Central memory CD8-positive, alpha-beta T cell (primary cell): ENCODE measurements around the gene ARL15.

Source experiments
- ATAC-seq: fragments of 150-1000 bp; cut with Tn5 transposase; replicated peaks from 2 replicates; pipeline ENCODE4 v1.10.0; 2022; ENCODE audit warnings: mild to moderate bottlenecking, moderate FRiP score, moderate number of reproducible peaks; ENCODE audit not compliant: poor library complexity, severe bottlenecking; ENCODE audit errors: extremely low read depth
- DNase-seq, 2 donors: peaks; one replicate each; pipeline ENCODE4 v3.0.0; 2021; ENCODE audit warnings: low spot score in 2 of 2
- H3K27ac Mint-ChIP-seq: one replicate; pipeline ENCODE4 v1.8.0; 2022; ENCODE audit warnings: low read depth, mild to moderate bottlenecking, moderate library complexity, mixed read lengths
- H3K27me3 Mint-ChIP-seq: one replicate; pipeline ENCODE4 v1.8.0; 2022; ENCODE audit warnings: mixed read lengths
- H3K36me3 Mint-ChIP-seq: one replicate; pipeline ENCODE4 v1.8.0; 2022; ENCODE audit warnings: mild to moderate bottlenecking, moderate library complexity, mixed read lengths; ENCODE audit not compliant: insufficient read depth
- H3K4me1 Mint-ChIP-seq: one replicate; pipeline ENCODE4 v1.8.0; 2022; ENCODE audit warnings: mixed read lengths
- H3K4me3 Mint-ChIP-seq: one replicate; pipeline ENCODE4 v1.8.0; 2022; ENCODE audit warnings: mild to moderate bottlenecking, moderate library complexity, mixed read lengths
- H3K9me3 Mint-ChIP-seq: one replicate; pipeline ENCODE4 v1.8.0; 2022; ENCODE audit warnings: mixed read lengths

ARL15 gene

DNA sequence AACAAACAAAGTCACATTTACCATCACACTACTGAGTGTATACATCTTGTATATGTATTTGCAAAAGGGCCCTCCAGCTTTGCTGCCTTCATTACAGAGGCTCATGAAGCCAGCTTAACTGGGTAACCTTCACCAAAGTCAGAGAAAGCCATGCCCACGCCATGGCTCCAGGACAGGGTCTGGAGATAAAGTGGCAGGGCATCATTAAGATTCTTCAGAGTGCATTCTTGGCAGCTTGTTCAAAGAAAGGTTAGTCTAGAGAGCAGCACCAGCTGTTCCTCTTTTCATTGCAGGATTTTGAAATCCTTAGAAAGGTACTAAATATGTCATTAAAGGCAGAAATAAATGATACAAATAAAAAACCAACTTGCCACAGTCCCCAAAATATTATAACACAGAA lies 416.7 kb downstream of the ARL15 start:
- no peak overlapping the region for H3K27ac Mint-ChIP-seq
- no peaks in the 10 kb centered on the region for H3K27me3 Mint-ChIP-seq
- H3K4me3 Mint-ChIP-seq, result no peak overlapping the region
- ATAC-seq (no peak), DNase-seq (no peak)
- H3K4me1 Mint-ChIP-seq, result no peaks in the 10 kb centered on the region
- peaks cover 2% of the 10 kb centered on the region for H3K36me3 Mint-ChIP-seq
- H3K9me3 Mint-ChIP-seq, result no peaks in the 10 kb centered on the region

- no peak for DNase-seq
- H3K27me3 Mint-ChIP-seq, result no peaks in the 10 kb centered on the region
These were observed 418.1 kb downstream of the ARL15 start for GRCh38 chr5:53892224-53892623.

GRCh38 chr5:53891159-53891558 lies 419.2 kb downstream of the ARL15 start:
- H3K36me3 Mint-ChIP-seq, result peaks cover 6% of the 10 kb centered on the region
- H3K27ac Mint-ChIP-seq, result no peak overlapping the region
- no peaks in the 10 kb centered on the region for H3K27me3 Mint-ChIP-seq
- DNase-seq, result no peak
- no peak for ATAC-seq
- H3K4me3 Mint-ChIP-seq, result no peak overlapping the region
- no peaks in the 10 kb centered on the region for H3K9me3 Mint-ChIP-seq
- no peaks in the 10 kb centered on the region for H3K4me1 Mint-ChIP-seq

More at GRCh38 chr5:53892224-53892623, 418.1 kb downstream of the ARL15 start:
- no peaks in the 10 kb centered on the region for H3K9me3 Mint-ChIP-seq
- peaks cover 4% of the 10 kb centered on the region for H3K36me3 Mint-ChIP-seq
- H3K27ac Mint-ChIP-seq, result no peak overlapping the region
- no peak for ATAC-seq
- H3K4me3 Mint-ChIP-seq, result no peak overlapping the region
- H3K4me1 Mint-ChIP-seq, result no peaks in the 10 kb centered on the region

DNA sequence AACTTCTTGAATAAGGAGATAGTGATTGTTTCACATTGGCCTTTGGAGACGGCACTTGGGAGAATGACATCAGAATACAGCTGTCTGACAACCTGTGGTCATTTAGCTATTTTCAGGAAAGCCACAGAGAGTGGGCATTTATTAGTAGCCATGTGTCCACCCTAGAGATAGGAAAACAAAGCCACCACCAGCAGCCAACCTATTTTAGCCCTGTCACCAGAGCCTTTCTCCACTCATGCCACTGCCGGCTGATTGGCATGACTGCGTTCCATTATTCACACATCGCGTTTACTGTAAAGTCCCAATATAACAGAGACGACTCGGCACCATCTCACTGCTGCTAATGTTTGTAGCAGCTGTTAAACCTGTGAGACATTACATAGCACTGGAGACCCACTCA lies 419.9 kb downstream of the ARL15 start:
- no peaks in the 10 kb centered on the region for H3K27me3 Mint-ChIP-seq
- no peaks in the 10 kb centered on the region for H3K9me3 Mint-ChIP-seq
- H3K27ac Mint-ChIP-seq, result no peak overlapping the region
- H3K4me3 Mint-ChIP-seq, result no peak overlapping the region
- DNase-seq (no peak), ATAC-seq (no peak)
- peaks cover 6% of the 10 kb centered on the region for H3K36me3 Mint-ChIP-seq
- no peaks in the 10 kb centered on the region for H3K4me1 Mint-ChIP-seq

DNA sequence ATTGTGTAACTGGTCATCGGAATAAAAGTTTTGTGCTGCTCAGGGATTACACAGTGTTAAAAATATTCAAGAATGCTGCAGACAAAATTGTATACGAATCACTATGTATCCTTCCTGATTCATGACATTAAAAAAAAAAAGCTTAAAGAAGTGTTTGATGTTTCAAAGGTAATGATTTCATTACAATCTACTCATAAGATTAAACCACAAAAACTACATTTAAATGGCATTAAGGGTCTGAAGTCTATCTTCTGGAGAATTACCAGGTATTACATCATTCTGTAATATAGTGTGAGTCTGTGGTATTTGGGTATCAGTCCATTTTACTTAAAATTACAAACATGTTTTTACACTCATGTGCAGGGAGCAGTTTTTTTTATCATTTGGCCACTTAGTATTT lies 425.5 kb downstream of the ARL15 start:
- DNase-seq (no peak), ATAC-seq (no peak)
- Mint-ChIP-seq H3K9me3 (no peaks in the 10 kb centered on the region), H3K36me3 (peaks cover 9% of the 10 kb centered on the region), H3K27ac (no peak overlapping the region), H3K27me3 (no peaks in the 10 kb centered on the region), H3K4me1 (no peaks in the 10 kb centered on the region), H3K4me3 (no peak overlapping the region)

DNA sequence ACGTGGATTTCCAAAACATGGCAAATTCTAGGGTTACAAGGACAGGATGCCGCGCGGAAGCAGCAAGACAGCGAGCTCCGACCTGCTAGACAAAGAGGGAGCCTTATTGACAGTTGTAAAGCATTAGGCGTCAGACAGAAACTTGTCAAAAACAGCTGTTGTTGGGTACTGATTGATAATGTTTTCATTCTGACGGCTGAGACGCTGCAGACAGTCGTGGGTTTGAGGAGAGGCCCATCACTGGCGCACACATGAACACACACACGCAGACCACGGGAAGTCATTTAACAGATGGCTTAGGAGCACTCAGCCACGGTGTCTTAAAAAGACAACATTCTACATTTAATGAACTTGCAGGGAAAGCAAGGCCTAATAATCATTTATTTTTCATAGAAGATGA lies 426.0 kb downstream of the ARL15 start:
- DNase-seq, result no peak
- H3K9me3 Mint-ChIP-seq, result no peaks in the 10 kb centered on the region
- no peak overlapping the region for H3K27ac Mint-ChIP-seq
- H3K4me1 Mint-ChIP-seq, result no peaks in the 10 kb centered on the region
- no peak overlapping the region for H3K4me3 Mint-ChIP-seq
- H3K27me3 Mint-ChIP-seq, result no peaks in the 10 kb centered on the region
- ATAC-seq, result no peak
- peaks cover 8% of the 10 kb centered on the region for H3K36me3 Mint-ChIP-seq

- Mint-ChIP-seq H3K27ac (no peak overlapping the region), H3K4me3 (no peak overlapping the region), H3K4me1 (no peaks in the 10 kb centered on the region), H3K9me3 (no peaks in the 10 kb centered on the region), H3K36me3 (peaks cover 6% of the 10 kb centered on the region), H3K27me3 (no peaks in the 10 kb centered on the region)
- ATAC-seq (no peak), DNase-seq (no peak)
These were observed 427.7 kb downstream of the ARL15 start for GRCh38 chr5:53882676-53883031.

DNA sequence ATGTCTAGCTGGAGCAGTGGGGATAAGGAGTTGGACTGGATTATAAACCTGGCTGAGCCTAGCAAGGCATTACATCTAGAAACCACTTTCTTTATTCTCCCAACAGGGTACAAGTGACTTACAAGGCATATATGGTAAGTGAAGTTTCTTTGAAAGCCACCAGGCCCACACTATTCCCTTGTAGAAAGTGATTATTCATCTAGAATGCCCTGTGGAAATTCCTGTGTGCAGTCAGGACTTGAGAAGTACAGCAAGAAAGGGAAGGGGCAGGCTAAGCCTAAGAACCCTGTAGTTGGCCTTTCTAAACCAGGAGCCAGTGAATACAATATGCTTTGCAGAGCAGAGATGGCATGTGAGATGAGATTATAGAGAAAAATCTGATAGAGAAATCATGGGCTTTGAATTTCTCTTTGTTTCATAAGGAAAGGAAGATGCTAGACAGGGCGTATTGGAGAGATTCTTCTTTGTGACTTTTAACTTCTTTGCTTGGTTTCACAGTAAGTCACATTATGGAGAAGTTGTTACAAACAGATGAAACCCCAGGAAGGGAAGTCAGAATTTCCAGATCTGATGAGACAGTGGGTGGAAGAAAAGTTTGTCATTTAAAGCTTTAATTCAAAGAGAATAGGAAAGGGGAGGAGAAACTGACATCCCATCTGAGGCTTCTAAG lies 428.2 kb downstream of the ARL15 start:
- H3K36me3 Mint-ChIP-seq, result peaks cover 5% of the 10 kb centered on the region
- no peaks in the 10 kb centered on the region for H3K4me1 Mint-ChIP-seq
- H3K4me3 Mint-ChIP-seq, result no peak overlapping the region
- H3K27ac Mint-ChIP-seq, result no peak overlapping the region
- ATAC-seq (no peak), DNase-seq (no peak)
- no peaks in the 10 kb centered on the region for H3K27me3 Mint-ChIP-seq
- no peaks in the 10 kb centered on the region for H3K9me3 Mint-ChIP-seq

DNA sequence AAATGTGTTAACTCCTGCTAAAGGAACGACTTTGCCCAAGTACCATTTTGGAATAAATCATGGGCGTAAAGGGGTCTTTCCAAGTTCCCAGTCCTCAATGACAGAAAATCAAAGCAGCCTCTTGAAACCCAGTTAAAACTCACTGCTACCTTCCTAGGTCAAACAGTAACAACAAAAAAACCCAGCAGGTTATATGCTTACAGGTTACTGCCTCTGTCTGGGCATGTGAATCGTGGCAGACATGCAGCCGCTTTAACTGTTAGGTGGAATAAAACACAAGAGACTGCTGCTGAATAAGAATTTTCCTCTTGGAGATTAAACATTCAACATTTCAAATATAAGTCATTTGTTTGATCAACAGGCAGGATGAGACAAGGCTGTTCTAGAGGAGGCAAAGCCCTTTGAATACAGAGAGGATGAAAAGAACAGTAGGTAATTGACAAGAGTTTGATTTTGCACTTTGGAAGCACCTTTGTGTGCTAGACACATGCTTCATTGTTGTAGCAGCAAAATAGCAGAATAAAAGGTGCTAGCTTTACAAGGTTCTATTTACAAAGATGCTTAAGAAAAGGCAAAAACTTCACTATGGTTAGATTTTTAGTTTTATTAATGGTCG lies 430.6 kb downstream of the ARL15 start:
- no peaks in the 10 kb centered on the region for H3K27me3 Mint-ChIP-seq
- no peak overlapping the region for H3K27ac Mint-ChIP-seq
- no peaks in the 10 kb centered on the region for H3K4me1 Mint-ChIP-seq
- H3K4me3 Mint-ChIP-seq, result no peak overlapping the region
- DNase-seq, result no peak
- no peak for ATAC-seq
- H3K36me3 Mint-ChIP-seq, result peaks cover 4% of the 10 kb centered on the region
- no peaks in the 10 kb centered on the region for H3K9me3 Mint-ChIP-seq

GRCh38 chr5:53878015-53878414 lies 432.4 kb downstream of the ARL15 start:
- ATAC-seq, result no peak
- Mint-ChIP-seq H3K9me3 (no peaks in the 10 kb centered on the region), H3K4me3 (no peak overlapping the region), H3K27me3 (no peaks in the 10 kb centered on the region), H3K4me1 (no peaks in the 10 kb centered on the region), H3K27ac (no peak overlapping the region), H3K36me3 (no peaks in the 10 kb centered on the region)
- no peak for DNase-seq

GRCh38 chr5:53877243-53877642 lies 433.1 kb downstream of the ARL15 start:
- no peak overlapping the region for H3K4me3 Mint-ChIP-seq
- H3K4me1 Mint-ChIP-seq, result no peaks in the 10 kb centered on the region
- no peak overlapping the region for H3K27ac Mint-ChIP-seq
- no peak for ATAC-seq
- no peaks in the 10 kb centered on the region for H3K36me3 Mint-ChIP-seq
- no peaks in the 10 kb centered on the region for H3K9me3 Mint-ChIP-seq
- no peaks in the 10 kb centered on the region for H3K27me3 Mint-ChIP-seq
- DNase-seq, result no peak

DNA sequence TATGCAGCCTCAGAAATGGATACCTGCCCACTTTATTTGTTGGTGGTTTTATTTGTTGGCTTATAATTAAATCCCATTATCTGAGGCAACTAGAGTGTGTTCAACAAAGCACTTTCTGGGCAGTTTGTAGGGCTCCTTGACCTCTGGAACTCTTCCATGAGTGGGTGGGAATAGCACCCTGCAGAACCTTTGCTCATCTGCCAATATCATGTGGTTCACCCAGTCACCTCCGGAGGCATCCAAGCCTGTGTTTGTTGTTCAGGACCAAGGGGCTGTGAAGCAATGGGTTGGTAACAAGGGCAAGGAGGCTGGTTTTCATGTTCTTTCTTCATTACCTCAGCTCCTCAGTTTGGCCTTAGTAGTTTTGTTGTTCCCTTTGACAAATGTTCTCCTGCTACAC lies 436.0 kb downstream of the ARL15 start:
- no peak for ATAC-seq
- DNase-seq, result no peak
- Mint-ChIP-seq H3K27ac (no peak overlapping the region), H3K36me3 (no peaks in the 10 kb centered on the region), H3K4me1 (no peaks in the 10 kb centered on the region), H3K4me3 (no peak overlapping the region), H3K9me3 (no peaks in the 10 kb centered on the region), H3K27me3 (peaks cover 13% of the 10 kb centered on the region)

DNA sequence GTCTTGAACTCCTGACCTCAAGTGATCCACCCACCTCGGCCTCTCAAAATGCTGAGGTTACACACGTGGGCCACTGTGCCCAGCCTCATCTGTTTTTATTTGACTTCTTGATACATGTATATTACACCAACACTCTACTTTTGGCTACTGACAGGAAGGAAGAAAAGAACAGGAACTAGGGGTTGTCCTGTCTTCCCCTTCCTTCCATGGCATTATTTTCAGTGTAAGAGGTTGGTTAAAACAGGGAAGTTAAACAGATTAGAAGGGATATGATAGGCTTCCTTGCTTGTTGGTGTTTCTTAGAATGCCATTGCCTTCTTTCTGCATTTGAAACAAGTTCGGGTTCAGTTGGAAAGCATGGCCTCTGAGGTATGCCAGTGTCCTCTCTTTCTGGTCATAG lies 437.1 kb downstream of the ARL15 start:
- no peak overlapping the region for H3K27ac Mint-ChIP-seq
- peaks cover 17% of the 10 kb centered on the region for H3K27me3 Mint-ChIP-seq
- no peaks in the 10 kb centered on the region for H3K9me3 Mint-ChIP-seq
- ATAC-seq (no peak), DNase-seq (no peak)
- no peaks in the 10 kb centered on the region for H3K4me1 Mint-ChIP-seq
- H3K4me3 Mint-ChIP-seq, result no peak overlapping the region
- no peaks in the 10 kb centered on the region for H3K36me3 Mint-ChIP-seq
